HepG2 (cell line): ENCODE results near the gene INF2. TPM values are rescaled to one million over a fixed set of nuclear protein-coding genes. Genes with fewer than 3 reads are reported as not detected.
A peak's percentile ranks its signal among the peaks of the same experiment; 100 is the strongest.

ENCODE experiments used
- AKAP8 ChIP-seq: sonication (generic); formaldehyde crosslinking; IDR thresholded peaks from 2 replicates; pipeline ENCODE4 v1.5.1; 2020; ENCODE audit warnings: mild to moderate bottlenecking, missing genetic modification reagents
- BCL6 ChIP-seq: IDR thresholded peaks from 2 replicates; pipeline ENCODE4 v1.6.1; 2016; ENCODE audit warnings: missing genetic modification reagents, missing compliant biosample characterization
- DNMT3B ChIP-seq: conservative IDR thresholded peaks from 2 replicates; pipeline ENCODE4 v1.6.1; 2016; ENCODE audit warnings: missing biosample characterization, control low read depth
- DRAP1 ChIP-seq: IDR thresholded peaks from 2 replicates; pipeline ENCODE4 v1.6.1; 2016; ENCODE audit warnings: missing genetic modification reagents, missing compliant biosample characterization
- FOXK2 ChIP-seq: fragments of 450-650 bp; IDR thresholded peaks from 2 replicates; pipeline ENCODE4 v1.6.1; 2016
- HMGA1 ChIP-seq: sonication (generic); formaldehyde crosslinking; conservative IDR thresholded peaks from 2 replicates; pipeline ENCODE4 v1.4.0; 2020; ENCODE audit warnings: missing genetic modification reagents
- HNF1A ChIP-seq, 2 experiments: sonication (generic) in 1 of 2; formaldehyde crosslinking in 1 of 2; IDR thresholded peaks; 2 replicates each; pipeline versions ENCODE4 v1.4.0 to v1.6.1; 2016 to 2020; ENCODE audit warnings: borderline replicate concordance in 1 of 2, low read depth in 1 of 2, mild to moderate bottlenecking in 1 of 2, missing genetic modification reagents in 1 of 2
- HNRNPLL ChIP-seq: fragments of 200-400 bp; formaldehyde crosslinking; IDR thresholded peaks from 2 replicates; pipeline ENCODE4 v1.6.1; 2017; ENCODE audit warnings: mild to moderate bottlenecking, low read depth, low read length; ENCODE audit not compliant: poor library complexity, severe bottlenecking
- KLF16 ChIP-seq, 2 experiments: sonication (generic) in 1 of 2; formaldehyde crosslinking in 1 of 2; IDR thresholded peaks; 2 replicates each; pipeline versions ENCODE4 v1.6.1 to v1.8.0; 2016 to 2023; ENCODE audit warnings: missing genetic modification reagents in 2 of 2, missing compliant biosample characterization in 1 of 2
- MED8 ChIP-seq: sonication (generic); formaldehyde crosslinking; IDR thresholded peaks from 2 replicates; pipeline ENCODE4 v1.8.1; 2023; ENCODE audit warnings: mild to moderate bottlenecking, missing genetic modification reagents; ENCODE audit not compliant: insufficient replicate concordance
- MYC ChIP-seq: sonication (generic); formaldehyde crosslinking; IDR thresholded peaks from 2 replicates; pipeline ENCODE4 v1.9.0; 2021; ENCODE audit warnings: missing genetic modification reagents, borderline replicate concordance
- RARA ChIP-seq: IDR thresholded peaks from 2 replicates; pipeline ENCODE4 v1.6.1; 2016; ENCODE audit warnings: missing genetic modification reagents, missing compliant biosample characterization
- RFXAP ChIP-seq: sonication (generic); formaldehyde crosslinking; IDR thresholded peaks from 2 replicates; pipeline ENCODE4 v1.4.0; 2020; ENCODE audit warnings: missing genetic modification reagents, borderline replicate concordance
- SMAD1 ChIP-seq: sonication (generic); formaldehyde crosslinking; IDR thresholded peaks from 2 replicates; pipeline ENCODE4 v1.4.0; 2020; ENCODE audit warnings: missing genetic modification reagents, low read depth, mild to moderate bottlenecking, borderline replicate concordance
- ZBTB10 ChIP-seq: sonication (generic); formaldehyde crosslinking; IDR thresholded peaks from 2 replicates; pipeline ENCODE4 v1.4.0; 2020; ENCODE audit warnings: missing genetic modification reagents, borderline replicate concordance
- ZNF460 ChIP-seq: sonication (generic); formaldehyde crosslinking; IDR thresholded peaks from 2 replicates; pipeline ENCODE4 v1.5.1; 2020; ENCODE audit warnings: missing genetic modification reagents, mild to moderate bottlenecking, borderline replicate concordance
- ZNF547 ChIP-seq: sonication (generic); formaldehyde crosslinking; IDR thresholded peaks from 2 replicates; pipeline ENCODE4 v1.5.1; 2020; ENCODE audit warnings: mild to moderate bottlenecking, missing genetic modification reagents
- ZNF563 ChIP-seq: sonication (generic); formaldehyde crosslinking; IDR thresholded peaks from 2 replicates; pipeline ENCODE4 v1.8.0; 2022; ENCODE audit warnings: mild to moderate bottlenecking, moderate library complexity, missing genetic modification reagents
- ZNF644 ChIP-seq: IDR thresholded peaks from 2 replicates; pipeline ENCODE4 v1.6.1; 2016; ENCODE audit warnings: low read depth
- ZNF746 ChIP-seq: sonication (generic); formaldehyde crosslinking; IDR thresholded peaks from 2 replicates; pipeline ENCODE4 v1.8.0; 2022; ENCODE audit warnings: mild to moderate bottlenecking, missing genetic modification reagents
- ZNF782 ChIP-seq: sonication (generic); formaldehyde crosslinking; IDR thresholded peaks from 2 replicates; pipeline ENCODE4 v1.4.0; 2020; ENCODE audit warnings: missing genetic modification reagents, mild to moderate bottlenecking, borderline replicate concordance
- polyA plus RNA-seq, 8 experiments: library from polyadenylated mRNA; depleted of rRNA in 3 of 8; stranded (reverse) in 7 of 8; unstranded in 1 of 8; fragments of >200 nt; fragmentation: Illumina TruSeq in 4 of 8; extraction: Trizol in 4 of 8; gene quantifications; 2 replicates each; pipeline versions ENCODE4 v1.2.1 to v1.2.3, GENCODE V29; 2011 to 2016; ENCODE audit warnings: low read depth in 4 of 8, missing spikeins in 1 of 8, mixed read lengths in 1 of 8; ENCODE audit not compliant: insufficient read depth in 1 of 8
- total RNA-seq, 5 experiments: library from RNA; depleted of rRNA; stranded (reverse); fragments of >200 nt; fragmentation: Illumina TruSeq; extraction: Trizol; gene quantifications; 2 replicates each; pipeline ENCODE4 v1.2.3, GENCODE V29; 2016; ENCODE audit warnings: low read depth in 1 of 5

The INF2 gene
- total and polyA plus RNA-seq, 2 of the 13 experiments (the other 11 are each of a cell fraction or from before 2014, with no cell fraction given) = 16.4 to 26.4 TPM

GRCh38 chr14:104768437-104769323 lies 79.3 kb downstream of the INF2 start (continued):
- peak; percentile 58; the same call in 1 of the 2 replicates for TF ChIP-seq ZBTB10 (CRISPR knock-in tag)
- 0 out of 2 replicates have a peak, but pooled peaks have one; percentile 27 for TF ChIP-seq SMAD1 (CRISPR knock-in tag)
- peak; percentile 79 for TF ChIP-seq RARA
- no peak for TF ChIP-seq FOXK2
- TF ChIP-seq DRAP1 (CRISPR knock-in tag) = no peak
- TF ChIP-seq DNMT3B = 0 out of 2 replicates have a peak, but pooled peaks have one; percentile 64
- TF ChIP-seq ZNF746 = peak; percentile 76; the same call in 1 of the 2 replicates
- 0 out of 2 replicates have a peak, but pooled peaks have one; percentile 59 for TF ChIP-seq RFXAP (CRISPR knock-in tag)
- TF ChIP-seq ZNF782 (CRISPR knock-in tag) = peak; percentile 72; the same call in 1 of the 2 replicates
- no peak for TF ChIP-seq HNF1A (IDR thresholded peaks at IDR 0.05; ENCODE audit: low read depth)
- TF ChIP-seq HNF1A (CRISPR knock-in tag; IDR thresholded peaks at IDR 0.05; ENCODE audit: borderline replicate concordance) = peak; percentile 54
- TF ChIP-seq HNRNPLL = peak; percentile 38
- peak; percentile 51; the same call in 1 of the 2 replicates for TF ChIP-seq BCL6 (CRISPR knock-in tag)
- no peak for TF ChIP-seq HMGA1
- TF ChIP-seq ZNF460 (CRISPR knock-in tag) = peak; percentile 40; the same call in 1 of the 2 replicates
- peak; percentile 63; the same call in 1 of the 2 replicates for TF ChIP-seq ZNF547
- TF ChIP-seq ZNF563 = no peak; the same call in 1 of the 2 replicates
- TF ChIP-seq MED8 (CRISPR knock-in tag) = peak; percentile 46
- TF ChIP-seq AKAP8 (CRISPR knock-in tag) = peak; percentile 89
- peak in 1 of 2 experiments; percentile 69; a peak in 1 of 4 replicates for TF ChIP-seq KLF16 (CRISPR knock-in tag; IDR thresholded peaks at IDR 0.05)
- TF ChIP-seq MYC (CRISPR knock-in tag) = peak; percentile 88
- TF ChIP-seq ZNF644 (CRISPR knock-in tag) = no peak
